IPS DF 19.7 (cell line): ENCODE data around the gene GOLGA6L25.
"Not testable (repeated sequence)": the region's sequence is repeated elsewhere in the genome, so short reads cannot be mapped to it uniquely, and the experiment has no call there.

Source experiments
- DNase-seq: peaks from one replicate; pipeline ENCODE4 v3.0.0-alpha.2; 2013; ENCODE audit warnings: low read depth, low spot score

The GOLGA6L25 gene, protein sequence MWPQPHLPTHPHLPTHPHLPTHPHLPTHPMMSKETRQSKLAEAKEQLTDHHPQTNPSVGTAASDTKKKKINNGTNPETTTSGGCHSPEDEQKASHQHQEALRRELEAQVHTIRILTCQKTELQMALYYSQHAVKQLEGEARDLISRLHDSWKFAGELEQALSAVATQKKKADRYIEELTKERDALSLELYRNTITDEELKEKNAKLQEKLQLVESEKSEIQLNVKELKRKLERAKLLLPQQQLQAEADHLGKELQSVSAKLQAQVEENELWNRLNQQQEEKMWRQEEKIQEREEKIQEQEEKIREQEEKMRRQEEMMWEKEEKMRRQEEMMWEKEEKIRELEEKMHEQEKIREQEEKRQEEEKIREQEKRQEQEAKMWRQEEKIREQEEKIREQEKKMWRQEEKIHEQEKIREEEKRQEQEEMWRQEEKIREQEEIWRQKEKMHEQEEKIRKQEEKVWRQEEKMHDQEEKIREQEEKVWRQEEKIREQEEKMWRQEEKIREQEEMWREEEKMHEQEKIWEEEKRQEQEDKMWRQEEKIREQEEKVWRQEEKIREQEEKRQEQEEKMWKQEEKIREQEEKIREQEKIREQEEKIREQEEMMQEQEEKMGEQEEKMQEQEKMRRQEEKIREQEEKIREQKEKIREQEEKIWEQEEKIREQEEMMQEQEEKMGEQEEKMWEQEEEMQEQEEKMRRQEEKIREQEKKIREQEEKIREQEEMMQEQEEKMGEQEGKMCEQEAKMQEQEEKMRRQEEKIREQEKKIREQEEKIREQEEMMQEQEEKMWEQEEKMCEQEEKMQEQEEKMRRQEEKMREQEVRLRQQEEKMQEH

DNA sequence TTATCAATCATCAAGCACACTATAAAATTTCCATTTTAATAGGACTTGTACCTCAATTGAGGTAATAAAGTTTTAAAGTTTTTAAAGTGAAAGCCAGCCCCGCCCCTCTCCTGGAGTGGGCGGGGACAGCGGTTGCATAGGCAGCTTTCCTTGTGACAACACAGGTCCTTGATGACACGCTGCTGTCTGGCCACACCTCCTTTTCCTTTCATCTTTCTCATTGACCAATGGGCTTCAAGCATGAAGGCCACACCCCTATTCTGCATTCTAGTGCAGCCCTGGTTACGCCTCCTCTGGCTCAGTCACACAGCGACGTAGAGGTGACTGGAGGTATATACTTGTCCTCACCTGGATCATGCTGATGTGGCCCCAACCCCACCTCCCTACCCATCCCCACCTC is at the start of gene GOLGA6L25:
Gene GOLGA6L25 (plus strand): TSS at position 301 of the 400 bp plus-strand sequence. CDS start 61 bp downstream, at position 362.
- not testable (repeated sequence) for DNase-seq

DNA sequence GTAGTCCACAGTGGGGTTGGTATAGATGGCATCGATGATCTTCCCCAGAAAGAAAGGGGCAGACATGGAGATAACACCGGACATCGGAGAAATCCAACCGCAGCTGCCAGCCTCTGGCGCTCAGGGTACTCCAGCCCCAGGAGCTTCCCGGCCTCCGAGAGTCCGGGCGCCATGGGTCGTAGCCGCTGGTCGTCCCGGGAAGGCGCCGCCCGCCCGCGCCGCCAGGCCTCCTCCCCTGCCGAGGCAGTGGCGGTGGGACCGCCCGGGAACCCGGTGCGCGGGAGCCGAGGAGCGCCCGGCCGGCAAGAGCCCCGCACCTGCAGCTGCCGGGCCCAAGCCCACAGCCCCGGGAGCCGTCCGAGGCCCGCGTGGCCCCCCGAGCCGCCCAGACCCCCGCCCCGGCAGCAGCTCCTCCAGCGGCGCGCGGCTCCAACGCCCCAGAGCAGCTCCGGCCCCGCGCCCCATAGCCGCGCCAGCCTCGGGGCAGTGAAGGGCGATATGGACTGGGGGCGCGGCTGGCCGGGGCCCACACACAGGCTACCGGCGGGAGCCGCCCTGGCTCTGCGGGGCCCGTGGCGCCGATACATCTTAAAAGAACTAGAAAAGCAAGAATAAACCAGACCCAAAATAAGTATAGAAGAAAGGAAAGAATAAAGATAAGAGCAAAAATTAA is 45.0 kb upstream of the GOLGA6L25 start:
- DNase-seq = not testable (repeated sequence)

DNA sequence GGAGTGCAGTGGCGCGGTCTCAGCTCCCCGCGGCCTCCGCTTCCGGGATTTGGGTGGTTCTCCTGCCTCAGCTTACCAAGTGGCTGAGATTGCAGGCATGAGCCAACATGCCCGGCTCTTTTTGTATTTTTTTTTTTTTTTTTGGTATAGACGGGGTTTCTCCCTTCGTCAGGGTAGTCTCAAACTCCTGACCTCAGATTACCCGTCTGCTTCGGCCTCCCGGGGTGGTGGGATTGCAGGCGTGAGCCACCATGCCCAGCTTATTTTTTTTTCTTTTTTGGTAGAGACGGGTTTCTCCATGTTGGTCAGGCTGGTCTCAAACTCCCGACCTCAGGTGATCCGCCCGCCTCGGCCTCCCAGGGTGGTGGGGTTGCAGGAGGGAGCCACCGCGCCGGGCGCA is 39.2 kb upstream of the GOLGA6L25 start:
- not testable (repeated sequence) for DNase-seq

DNA sequence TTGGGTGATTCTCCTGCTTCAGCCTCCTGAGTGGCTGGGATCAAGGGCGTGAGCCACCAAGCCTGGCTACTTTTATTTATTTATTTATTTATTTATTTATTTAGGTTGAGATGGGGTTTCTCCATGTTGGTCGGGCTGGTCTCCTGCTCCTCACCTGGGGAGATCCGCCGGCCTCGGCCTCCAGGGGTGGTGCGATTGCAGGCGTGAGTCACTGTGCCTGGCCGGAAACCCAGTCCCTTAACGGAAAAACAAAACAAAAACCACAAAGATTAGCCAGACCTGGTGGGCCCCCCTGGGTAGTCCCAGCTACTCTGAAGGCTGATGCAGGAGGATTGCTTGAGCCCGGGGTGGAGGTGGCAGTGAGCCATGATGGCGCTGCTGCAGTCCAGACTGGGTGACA is 38.2 kb upstream of the GOLGA6L25 start:
- not testable (repeated sequence) for DNase-seq

DNA sequence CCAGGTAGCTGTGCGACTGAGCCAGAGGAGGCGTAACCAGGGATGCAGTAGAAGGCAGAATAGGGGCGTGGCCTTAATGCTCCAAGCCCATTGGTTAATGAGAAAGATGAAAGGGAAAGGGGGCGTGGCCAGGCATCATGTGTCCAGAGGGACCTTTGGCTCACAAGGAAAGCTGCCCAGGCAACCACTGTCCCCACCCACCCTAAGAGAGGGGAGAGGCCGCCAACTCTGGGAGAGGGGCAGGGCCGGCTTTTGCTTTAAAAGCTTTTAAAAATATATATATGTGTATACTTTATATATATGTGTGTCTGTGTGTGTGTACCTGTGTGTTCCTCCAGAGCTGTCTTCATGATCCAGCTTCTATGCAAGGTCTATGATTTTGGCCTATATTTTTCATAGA is 20.4 kb upstream of the GOLGA6L25 start, which contains the start of gene GOLGA8G:
Gene GOLGA8G (minus strand): TSS at position 18 of the 400 bp plus-strand sequence. CDS start 62 bp downstream, outside the sequence.
- DNase-seq = not testable (repeated sequence)

DNA sequence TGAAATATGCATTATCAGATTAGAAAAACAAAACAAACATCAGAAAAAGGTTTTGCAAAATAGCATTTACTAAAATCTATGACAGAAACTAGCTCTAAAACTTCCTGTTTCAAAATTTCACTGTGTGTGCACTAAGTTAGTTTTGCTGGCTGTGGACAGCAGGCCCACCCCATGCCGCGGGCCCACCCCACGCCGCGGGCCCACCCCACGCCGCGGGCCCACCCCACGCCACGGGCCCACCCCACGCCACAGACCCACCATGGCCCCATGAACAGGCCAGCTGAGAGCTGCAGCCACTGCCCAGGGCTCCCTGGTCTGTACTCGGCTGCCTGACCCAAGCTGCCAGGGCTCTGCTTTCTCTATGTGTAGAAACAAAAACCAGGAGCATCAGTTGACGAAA is 20.0 kb downstream of the GOLGA6L25 start:
- DNase-seq = not testable (repeated sequence)

DNA sequence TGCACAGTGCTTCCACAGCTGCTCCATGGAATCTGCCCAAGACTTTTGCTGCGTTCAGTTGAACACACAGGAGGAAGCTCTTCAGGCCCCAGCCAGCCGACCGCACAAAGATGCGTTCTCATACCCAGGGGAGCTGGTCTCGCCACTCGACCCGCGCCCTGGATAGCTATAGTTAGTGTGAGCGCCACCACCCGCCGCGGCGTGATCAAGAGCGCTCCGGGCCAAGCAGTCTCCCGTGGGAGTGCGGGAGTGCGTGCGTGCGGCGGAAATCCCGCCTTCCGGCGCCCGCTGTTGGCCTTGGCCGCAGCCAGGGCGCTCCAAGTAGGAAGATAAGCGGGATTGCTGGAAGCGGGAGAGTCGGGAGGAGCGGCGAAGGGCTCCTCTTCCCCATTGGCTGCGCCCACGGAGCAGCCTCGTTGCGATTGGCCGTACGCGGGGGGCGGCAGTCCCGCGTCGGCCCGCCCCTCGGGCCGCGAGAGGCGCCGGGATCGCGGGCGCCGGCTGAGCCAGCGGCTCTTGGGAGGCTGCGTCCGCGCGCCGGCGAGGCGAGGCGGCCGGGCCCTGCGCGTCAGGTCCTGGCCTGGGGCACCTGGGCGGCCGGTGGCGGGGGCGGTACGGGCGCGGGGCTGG is 35.7 kb downstream of the GOLGA6L25 start:
- not testable (repeated sequence) for DNase-seq

DNA sequence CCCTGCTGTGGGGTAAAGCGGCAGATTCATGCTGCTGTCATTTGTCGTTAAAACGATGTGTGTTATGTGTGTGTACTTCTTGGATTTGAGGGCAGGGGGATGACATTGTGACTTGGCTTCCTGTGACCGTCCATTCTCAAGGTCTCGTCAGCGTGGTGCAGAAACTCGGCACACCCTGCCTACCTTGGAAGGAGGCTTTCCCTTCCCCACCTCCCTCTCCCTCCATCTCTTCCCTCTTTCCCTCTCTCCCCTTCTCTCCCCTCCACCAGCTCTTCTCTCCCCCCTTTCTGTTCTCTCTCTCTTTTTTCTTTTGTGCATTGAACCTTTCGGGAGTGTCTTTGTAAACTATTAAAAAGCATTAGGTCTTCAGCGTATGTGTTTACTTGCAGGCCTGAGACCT is 36.4 kb downstream of the GOLGA6L25 start:
- not testable (repeated sequence) for DNase-seq

DNA sequence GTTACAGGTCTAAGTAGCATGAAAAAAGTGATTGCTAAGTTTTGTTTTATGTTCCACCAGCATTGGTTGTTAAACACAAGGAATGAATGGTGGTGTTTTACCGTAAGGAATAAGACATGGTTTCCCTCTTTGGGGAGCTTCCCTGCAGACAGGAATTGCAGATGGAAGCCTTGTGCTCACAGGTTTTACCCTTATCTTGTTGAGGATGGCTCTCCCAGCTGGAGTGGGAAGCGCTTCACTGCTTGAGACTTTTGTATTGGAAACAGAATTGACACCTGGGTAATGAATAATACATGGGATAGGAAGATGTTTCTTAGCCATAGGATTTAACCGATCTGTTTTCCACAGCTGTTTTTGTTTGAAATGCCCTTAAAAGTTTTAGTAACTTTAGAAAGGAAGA is 39.0 kb downstream of the GOLGA6L25 start:
- DNase-seq = not testable (repeated sequence)

DNA sequence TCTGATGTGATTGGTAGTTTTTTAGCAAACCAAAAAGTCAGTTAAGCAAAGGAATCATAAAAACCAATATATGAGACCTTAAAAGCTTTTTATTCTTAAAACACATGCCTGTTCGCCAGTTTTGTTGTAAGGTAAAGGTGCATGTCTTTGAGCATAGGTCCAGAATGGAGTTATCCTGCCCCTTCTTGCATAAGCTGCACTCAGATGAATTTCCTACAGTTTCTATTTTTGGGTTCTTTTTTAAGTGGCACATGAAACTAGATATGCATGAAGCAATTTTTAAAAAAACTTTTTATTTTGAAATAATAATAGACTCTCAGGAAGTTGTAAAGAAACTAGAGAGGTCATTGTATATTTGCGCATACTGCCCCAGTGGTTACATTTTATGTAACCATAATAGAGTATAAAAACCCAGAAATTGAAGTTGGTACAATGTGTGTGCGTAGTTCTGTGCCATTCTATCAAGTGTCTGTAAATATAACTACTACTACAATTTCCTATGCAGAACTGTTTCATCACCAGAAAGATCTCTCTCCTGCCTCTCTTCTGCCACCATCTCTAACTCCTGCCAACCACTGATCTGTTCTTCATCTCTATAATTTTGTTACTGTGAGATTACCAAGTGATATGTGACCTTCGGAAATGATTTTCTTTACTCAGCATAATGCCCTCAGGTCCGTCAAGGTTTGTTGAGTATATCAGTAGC is 40.2 kb downstream of the GOLGA6L25 start:
- DNase-seq = not testable (repeated sequence)

DNA sequence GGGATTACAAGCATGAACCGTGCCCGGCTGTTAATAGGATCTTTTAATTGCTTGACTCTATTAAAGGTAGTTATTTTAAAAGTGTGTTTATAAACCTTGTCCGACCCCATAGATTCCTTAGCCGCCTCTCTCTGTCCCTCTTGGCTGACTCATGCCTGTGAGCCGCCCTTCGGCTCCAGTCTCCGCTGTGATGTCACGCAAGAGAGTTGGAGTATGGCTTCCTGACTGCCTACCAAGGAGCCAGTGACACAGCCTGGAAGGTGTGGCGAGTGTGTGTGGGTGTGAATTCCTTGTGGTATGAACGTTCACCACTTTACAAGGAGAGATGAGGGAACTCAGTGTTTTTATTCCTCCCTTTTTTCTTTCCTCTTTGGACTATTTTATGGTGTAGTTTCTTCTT is 44.1 kb downstream of the GOLGA6L25 start:
- DNase-seq = not testable (repeated sequence)

DNA sequence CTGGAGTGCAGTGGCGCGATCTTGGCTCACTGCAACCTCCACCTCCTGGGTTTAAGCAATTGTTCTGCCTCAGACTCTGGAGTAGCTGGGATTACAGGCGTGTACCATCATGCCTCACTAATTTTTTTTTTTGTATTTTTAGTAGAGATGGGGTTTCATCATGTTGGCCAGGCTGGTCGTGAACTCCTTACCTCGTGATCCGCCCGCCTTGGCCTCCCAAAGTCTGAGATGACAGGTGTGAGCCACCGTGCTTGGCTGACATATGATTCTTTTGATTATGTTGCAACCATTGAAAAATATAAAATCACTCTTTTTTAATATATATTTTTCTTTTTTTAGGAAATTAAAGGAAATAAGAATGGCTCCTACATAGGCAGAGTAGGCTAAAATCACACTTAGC is 44.8 kb downstream of the GOLGA6L25 start:
- not testable (repeated sequence) for DNase-seq

DNA sequence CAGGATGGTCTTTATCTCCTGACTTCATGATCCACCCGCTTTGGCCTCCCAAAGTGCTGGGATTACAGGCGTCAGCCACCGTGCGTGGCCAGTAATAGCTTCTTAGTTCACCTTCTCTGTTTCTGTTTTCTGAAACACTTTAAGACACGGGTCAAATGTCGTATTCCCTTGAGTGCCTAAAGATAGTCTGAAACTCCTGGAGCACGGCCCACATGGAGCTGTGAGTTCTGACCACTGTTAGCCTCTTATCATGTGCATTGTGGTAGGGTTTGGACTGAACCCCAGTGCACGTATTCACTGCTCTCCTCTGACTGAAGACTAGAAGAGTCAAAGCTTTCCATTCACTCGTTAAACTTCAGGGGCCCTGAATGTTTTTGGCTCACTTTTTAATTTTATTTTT is 48.8 kb downstream of the GOLGA6L25 start:
- not testable (repeated sequence) for DNase-seq
